ENCODE measurements around the gene KIF16B. TPM values are rescaled to one million over a fixed set of nuclear protein-coding genes. Genes with fewer than 3 reads are reported as not detected.

Gene KIF16B
- total and polyA plus RNA-seq, 9 of the 15 experiments (the other 6 are each of a cell fraction or from before 2014, with no cell fraction given): 1.00 to 10.6 (median 8.5) TPM

GRCh38 chr20:16476032-16476431, 97.2 kb downstream of the KIF16B start:
- 0% methylated on average over 2 of the region's 3 CpGs for WGBS (ENCODE audit: insufficient coverage, low coverage, missing lambda C conversion rate)
- in situ Hi-C loops (cut with MboI) (no loop called here), intact Hi-C loops (cut with micrococcal nuclease) (loop anchor here (1.0 to 10.0 kb wide), 3 partner anchors 124 to 769 kb away; no protein-coding TSS in a partner anchor)
- H3K27me3 ChIP-seq (ENCODE audit: control insufficient read depth in 2 of 2, insufficient read depth in 2 of 2, low read length in 2 of 2): no peaks in the 10 kb centered on the region
- no peak overlapping the region for H3K27ac ChIP-seq (ENCODE audit: extremely low read depth, low read depth, low read length)
- H3K9me1 ChIP-seq (ENCODE audit: control insufficient read depth, insufficient read depth, low read length): no peaks in the 10 kb centered on the region
- no peak overlapping the region for H3K9ac ChIP-seq (ENCODE audit: insufficient read depth in 1 of 2, low read depth in 2 of 2, low read length in 2 of 2)
- peak; percentile 70 for ATAC-seq
- no peaks in the 10 kb centered on the region for H3K79me2 ChIP-seq (ENCODE audit: control insufficient read depth, insufficient read depth, low read length)
- no peaks in the 10 kb centered on the region for H3K9me3 ChIP-seq (replicated peaks; ENCODE audit: control insufficient read depth, insufficient read depth, low read depth, low read length)
- no peak overlapping the region for H3K4me2 ChIP-seq (ENCODE audit: insufficient read depth, low read length)
- H4K20me1 ChIP-seq (replicated peaks; ENCODE audit: control insufficient read depth, insufficient read depth, low read length): no peaks in the 10 kb centered on the region
- CTCF ChIA-PET (ENCODE audit: low intra/inter-chr PET ratio): interaction anchor here (0.5 to 1.1 kb wide), 3 partner anchors 95 to 197 kb away, joined by 3 to 7 read pairs (median 3); no protein-coding TSS in a partner anchor
- peak; percentile 23 to 49 (median 26) for DNase-seq (ENCODE audit: extremely low read depth in 1 of 4, low spot score in 3 of 4)
- H2AFZ ChIP-seq (ENCODE audit: low read depth, low read length): no peak overlapping the region
- peak; percentile 40 for FAIRE-seq
- H3K36me3 ChIP-seq (ENCODE audit: control insufficient read depth, insufficient read depth, low read length): no peaks in the 10 kb centered on the region
- H3K4me1 ChIP-seq (replicated peaks in 1 of 2; ENCODE audit: control insufficient read depth in 2 of 2, insufficient read depth in 2 of 2, low read length in 2 of 2): peaks cover 0 to 18% of the 10 kb centered on the region in 2 experiments; a peak in 2 of 5 replicates
- no peak overlapping the region for H3K4me3 ChIP-seq
- BruUV-seq (replicated peaks): no TSS peak
- POLR2A ChIA-PET: no interaction called here
- no peak for TF ChIP-seq POU5F1 (IDR thresholded peaks at IDR 0.05; ENCODE audit: borderline replicate concordance, low read depth, low read length, partially characterized antibody)
- TF ChIP-seq REST (IDR thresholded peaks at IDR 0.05; ENCODE audit: borderline replicate concordance): peak; percentile 47; the same call in 1 of the 2 replicates
- TF ChIP-seq REST (CRISPR knock-in tag; IDR thresholded peaks at IDR 0.05; ENCODE audit: low read depth): no peak
- TF ChIP-seq ZNF699 (CRISPR knock-in tag; IDR thresholded peaks at IDR 0.05; ENCODE audit: insufficient replicate concordance): no peak
- TF ChIP-seq, protein P1, sequence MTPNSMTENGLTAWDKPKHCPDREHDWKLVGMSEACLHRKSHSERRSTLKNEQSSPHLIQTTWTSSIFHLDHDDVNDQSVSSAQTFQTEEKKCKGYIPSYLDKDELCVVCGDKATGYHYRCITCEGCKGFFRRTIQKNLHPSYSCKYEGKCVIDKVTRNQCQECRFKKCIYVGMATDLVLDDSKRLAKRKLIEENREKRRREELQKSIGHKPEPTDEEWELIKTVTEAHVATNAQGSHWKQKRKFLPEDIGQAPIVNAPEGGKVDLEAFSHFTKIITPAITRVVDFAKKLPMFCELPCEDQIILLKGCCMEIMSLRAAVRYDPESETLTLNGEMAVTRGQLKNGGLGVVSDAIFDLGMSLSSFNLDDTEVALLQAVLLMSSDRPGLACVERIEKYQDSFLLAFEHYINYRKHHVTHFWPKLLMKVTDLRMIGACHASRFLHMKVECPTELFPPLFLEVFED (CRISPR knock-in tag; conservative IDR thresholded peaks at IDR 0.05): no peak
- no peak for TF ChIP-seq ETV1 (tag; conservative IDR thresholded peaks at IDR 0.05; ENCODE audit: low read depth)
- no peak for TF ChIP-seq ZNF408 (CRISPR knock-in tag; IDR thresholded peaks at IDR 0.05; ENCODE audit: low read depth)
- TF ChIP-seq KHSRP (IDR thresholded peaks at IDR 0.05): no peak
- TF ChIP-seq RAD21 (CRISPR knock-in tag; conservative IDR thresholded peaks at IDR 0.05 in 1 of 2, IDR thresholded peaks at IDR 0.05 in 1 of 2): peak; percentile 54 to 73
- no peak for TF ChIP-seq CSDE1 (IDR thresholded peaks at IDR 0.05)
- TF ChIP-seq, protein P2, sequence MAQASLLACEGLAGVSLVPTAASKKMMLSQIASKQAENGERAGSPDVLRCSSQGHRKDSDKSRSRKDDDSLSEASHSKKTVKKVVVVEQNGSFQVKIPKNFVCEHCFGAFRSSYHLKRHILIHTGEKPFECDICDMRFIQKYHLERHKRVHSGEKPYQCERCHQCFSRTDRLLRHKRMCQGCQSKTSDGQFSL (CRISPR knock-in tag; IDR thresholded peaks at IDR 0.05): no peak
- TF ChIP-seq, protein P2 (tag; IDR thresholded peaks at IDR 0.05): no peak
- no peak for TF ChIP-seq ARID1B (IDR thresholded peaks at IDR 0.05)
